Subcutaneous adipose tissue (tissue), 4 donors: ENCODE data around the gene RASGRF2. TPM values are rescaled to one million over a fixed set of nuclear protein-coding genes. Genes with fewer than 3 reads are reported as not detected.

ENCODE experiments used
- total RNA-seq, 4 donors: library from RNA; depleted of rRNA; stranded (reverse); fragments of >200 nt; gene quantifications; one replicate each; pipeline ENCODE4 v1.1.0, GENCODE V29; 2016
- TF ChIP-seq, protein P1 (sequence below): fragments of 450-650 bp; IDR thresholded peaks from one replicate; pipeline ENCODE4 v1.5.1; 2016; ENCODE audit warnings: low read depth, mild to moderate bottlenecking, control low read depth, antibody characterized with exemption, moderate library complexity

Gene RASGRF2
- total RNA-seq, 4 donors from 2014 or later, result 6.6 to 34.9 (median 20.2) TPM

DNA sequence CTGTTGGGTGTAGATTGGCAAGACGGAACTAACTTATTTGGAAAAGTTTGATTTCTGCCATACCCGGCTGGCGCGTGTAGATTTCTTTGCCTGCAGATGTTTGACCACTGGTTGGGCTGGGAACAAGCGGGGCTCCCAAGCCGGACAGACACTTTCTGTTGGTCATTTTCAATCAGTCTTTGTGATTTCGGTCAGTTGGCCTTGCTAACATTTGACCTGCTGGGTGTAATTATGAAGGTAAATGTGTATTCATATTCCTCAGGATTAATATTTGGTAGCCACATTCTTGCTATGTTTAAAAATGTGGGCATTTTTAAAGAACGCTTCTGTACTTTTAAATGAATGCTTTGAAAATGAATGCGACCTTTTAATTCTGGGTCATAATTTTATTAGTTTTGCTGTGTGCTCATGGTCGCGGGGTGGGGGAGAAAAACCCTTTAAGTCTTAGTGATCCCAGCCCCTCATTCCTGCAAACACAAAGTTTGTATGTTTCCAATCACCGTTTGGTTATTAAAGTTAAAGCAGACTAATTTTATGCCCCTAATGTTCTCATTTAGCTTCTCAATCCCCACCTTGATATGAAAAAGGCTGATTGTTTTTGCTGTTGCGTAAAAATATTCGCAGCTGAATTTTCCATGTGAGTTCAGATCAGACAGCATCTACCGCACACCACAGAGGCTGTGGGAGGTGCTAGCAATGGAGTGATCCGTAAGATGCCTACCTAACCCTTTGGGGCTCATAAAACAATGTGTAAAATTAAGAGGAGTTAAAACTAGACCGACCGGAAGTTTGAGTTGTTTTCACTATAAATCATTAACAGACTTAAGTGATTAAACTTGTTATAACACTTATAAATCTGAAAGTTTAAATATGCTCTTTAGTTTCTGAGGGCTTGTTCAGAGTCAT is 1.5 kb downstream of the RASGRF2 start:
- TF ChIP-seq, protein P1, sequence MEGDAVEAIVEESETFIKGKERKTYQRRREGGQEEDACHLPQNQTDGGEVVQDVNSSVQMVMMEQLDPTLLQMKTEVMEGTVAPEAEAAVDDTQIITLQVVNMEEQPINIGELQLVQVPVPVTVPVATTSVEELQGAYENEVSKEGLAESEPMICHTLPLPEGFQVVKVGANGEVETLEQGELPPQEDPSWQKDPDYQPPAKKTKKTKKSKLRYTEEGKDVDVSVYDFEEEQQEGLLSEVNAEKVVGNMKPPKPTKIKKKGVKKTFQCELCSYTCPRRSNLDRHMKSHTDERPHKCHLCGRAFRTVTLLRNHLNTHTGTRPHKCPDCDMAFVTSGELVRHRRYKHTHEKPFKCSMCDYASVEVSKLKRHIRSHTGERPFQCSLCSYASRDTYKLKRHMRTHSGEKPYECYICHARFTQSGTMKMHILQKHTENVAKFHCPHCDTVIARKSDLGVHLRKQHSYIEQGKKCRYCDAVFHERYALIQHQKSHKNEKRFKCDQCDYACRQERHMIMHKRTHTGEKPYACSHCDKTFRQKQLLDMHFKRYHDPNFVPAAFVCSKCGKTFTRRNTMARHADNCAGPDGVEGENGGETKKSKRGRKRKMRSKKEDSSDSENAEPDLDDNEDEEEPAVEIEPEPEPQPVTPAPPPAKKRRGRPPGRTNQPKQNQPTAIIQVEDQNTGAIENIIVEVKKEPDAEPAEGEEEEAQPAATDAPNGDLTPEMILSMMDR, result no peak

DNA sequence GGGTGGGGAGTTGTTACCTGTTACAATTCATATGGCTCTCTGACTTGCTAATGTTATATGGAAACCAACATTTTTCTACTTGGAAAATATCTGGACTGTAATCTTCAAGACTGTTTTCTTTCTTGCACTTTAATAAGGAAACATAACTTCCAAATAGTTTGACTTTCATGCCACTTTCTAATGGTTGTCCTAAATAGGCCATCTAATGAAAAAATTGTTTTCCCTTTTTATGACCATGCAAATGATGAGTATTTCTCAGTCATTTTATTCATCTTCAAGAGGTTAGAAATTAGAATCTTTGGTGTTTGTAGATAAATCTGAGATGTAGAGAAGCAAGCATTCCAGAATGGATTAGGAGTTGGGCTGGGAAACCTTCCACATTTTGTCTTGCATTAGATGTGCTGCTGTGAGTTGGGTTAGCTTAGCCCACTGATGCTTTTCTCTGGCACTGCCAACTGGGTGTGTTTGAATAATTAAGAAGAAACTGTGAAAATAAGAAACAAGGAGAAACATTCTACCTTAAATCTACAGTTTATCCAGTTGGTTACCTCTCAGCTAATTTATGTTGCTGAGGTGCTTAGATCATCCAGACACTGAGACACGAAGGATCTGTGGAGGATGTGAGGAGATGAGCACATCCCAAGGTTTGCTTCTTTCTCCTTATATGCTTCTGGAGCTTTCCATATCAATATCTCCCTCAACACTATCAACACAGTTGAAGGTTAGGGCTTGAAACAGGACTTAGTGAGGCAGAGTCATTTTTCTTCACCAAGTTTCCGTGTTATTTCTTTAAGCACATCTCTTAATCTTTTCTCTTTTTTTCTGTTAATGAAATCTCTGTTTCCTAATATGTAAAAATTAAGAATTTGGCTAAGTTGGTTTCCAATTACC is 2.7 kb downstream of the RASGRF2 start:
- TF ChIP-seq, protein P1, result no peak

DNA sequence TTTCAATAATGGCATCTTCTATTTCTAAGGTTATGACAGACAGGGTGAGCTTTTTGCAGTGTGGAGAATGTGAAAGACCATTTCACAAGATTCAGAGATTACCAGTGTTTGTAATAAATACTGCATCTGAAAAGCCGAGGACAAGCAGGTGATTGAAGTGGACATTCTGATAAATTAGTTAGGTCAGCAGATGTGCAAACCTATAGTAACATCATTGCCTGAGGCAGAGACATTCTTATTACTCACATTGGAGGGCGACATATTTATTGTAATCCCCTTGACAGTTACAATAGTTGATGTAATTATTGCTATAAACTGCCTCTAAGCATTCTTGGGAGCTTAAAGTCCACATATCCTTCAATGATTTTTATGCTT is 3.3 kb downstream of the RASGRF2 start:
- TF ChIP-seq, protein P1, result no peak

DNA sequence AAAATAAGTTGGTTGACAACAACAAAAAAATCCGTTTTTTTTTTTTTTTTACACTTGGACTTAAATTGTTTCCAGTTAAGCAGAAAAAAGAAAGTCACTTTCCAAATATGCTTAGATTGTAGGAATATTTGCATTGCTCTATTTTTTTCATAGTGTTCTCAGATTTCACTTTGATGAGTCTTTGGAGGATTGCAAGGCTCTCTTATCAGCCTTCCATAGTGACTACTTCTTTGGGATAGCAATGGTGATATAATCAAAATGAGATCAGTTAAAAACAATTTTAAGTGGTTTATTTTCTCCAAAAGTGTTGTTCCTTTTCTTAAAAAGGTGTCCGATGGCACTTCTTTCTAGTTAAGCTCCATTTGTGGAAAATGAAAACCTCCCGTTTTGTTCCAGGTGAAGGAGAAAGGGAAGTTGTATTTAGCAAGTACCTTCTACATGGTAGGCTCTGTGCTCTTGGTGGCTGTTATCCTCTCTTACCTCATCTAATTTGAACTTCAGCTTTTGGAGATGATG is 3.9 kb downstream of the RASGRF2 start:
- TF ChIP-seq, protein P1, result no peak

DNA sequence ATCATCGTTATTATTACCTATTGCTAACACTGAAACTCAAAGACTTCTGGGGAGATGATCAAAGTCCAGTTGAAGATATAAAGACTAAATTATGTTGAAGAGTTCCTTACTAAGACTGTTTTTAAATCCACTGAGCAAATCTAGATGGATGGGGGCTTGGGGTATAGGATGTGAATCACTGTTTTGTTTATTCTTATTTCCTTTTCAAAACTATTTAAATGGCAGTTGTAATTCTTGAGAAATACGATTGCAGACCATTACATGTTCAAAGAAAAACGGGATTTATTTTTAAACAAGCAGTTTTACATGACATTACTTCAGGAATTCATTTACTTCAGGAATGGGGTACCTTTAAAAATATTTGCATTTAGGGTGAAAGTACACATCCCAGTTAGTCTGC is 4.3 kb downstream of the RASGRF2 start:
- TF ChIP-seq, protein P1, result no peak

DNA sequence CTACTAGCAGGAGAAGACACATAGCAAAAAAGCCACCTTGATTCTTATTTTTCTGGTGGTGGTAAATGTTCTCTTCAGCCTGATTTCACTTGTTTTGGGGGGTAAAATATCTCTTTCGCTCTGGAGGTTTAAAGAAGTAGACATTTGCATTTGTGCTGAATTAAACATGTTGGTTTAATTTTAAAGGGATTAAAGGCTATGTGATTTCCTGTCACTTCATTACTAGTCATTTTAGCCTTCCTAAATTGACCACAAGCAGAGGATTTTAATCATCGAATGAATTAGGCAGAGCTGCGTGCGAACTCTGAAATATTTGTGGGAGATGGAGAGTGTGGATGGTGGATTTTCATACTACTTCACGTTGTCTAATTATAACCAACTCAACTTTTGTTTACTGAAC is 4.8 kb downstream of the RASGRF2 start:
- TF ChIP-seq, protein P1, result no peak
